ENCODE measurements around the gene SPTBN1.

SPTBN1 gene

DNA sequence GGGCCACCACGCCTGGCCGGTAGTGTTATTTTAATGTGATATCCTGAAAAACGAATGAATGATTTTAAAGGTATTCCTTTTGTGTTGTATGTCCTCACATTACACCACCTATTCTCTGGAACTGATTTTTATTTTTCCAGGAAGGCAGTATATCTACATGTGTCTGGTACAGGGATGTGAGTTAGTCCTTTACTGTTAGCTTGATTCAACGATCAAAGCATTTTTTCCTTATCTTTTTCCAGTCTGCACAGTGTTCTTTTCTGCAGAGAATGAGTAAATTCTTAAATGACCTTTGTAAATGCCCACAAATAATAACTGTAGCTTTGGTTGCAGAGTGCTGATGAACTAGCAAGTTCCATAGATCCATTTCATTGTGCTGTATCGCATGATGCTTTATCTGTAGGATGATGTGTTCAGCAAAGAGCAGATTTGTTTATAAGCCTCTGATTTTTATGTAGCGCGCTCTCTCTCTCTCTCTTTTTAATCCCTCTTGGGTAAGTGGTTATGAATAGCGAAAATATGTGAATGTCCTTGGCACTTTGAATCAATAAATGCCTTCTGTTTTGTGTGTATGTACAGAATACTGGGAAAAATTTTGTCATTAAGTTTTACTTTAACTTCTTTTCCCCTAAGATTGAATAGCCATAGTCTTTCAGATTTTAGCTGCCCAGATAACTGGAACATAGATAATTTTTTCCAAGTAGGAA is 184.9 kb downstream of the SPTBN1 start:
- no peaks in the 10 kb centered on the region for H3K9me3 Mint-ChIP-seq
- no peak overlapping the region for H3K4me3 Mint-ChIP-seq
- H3K27ac Mint-ChIP-seq = no peak overlapping the region
- peaks cover 69% of the 10 kb centered on the region for H3K36me3 Mint-ChIP-seq (ENCODE audit: low read depth)
- no peaks in the 10 kb centered on the region for H3K27me3 Mint-ChIP-seq (ENCODE audit: low read depth)
- H3K4me1 Mint-ChIP-seq (ENCODE audit: low read depth) = peaks cover 21% of the 10 kb centered on the region

- Mint-ChIP-seq H3K4me3 (no peak overlapping the region), H3K27me3 (ENCODE audit: low read depth) (no peaks in the 10 kb centered on the region), H3K9me3 (no peaks in the 10 kb centered on the region), H3K27ac (peak overlapping the region; percentile 31), H3K36me3 (ENCODE audit: low read depth) (peaks cover 65% of the 10 kb centered on the region), H3K4me1 (ENCODE audit: low read depth) (peaks cover 18% of the 10 kb centered on the region)
These were observed 185.9 kb downstream of the SPTBN1 start for GRCh38 chr2:54641988-54642387.

DNA sequence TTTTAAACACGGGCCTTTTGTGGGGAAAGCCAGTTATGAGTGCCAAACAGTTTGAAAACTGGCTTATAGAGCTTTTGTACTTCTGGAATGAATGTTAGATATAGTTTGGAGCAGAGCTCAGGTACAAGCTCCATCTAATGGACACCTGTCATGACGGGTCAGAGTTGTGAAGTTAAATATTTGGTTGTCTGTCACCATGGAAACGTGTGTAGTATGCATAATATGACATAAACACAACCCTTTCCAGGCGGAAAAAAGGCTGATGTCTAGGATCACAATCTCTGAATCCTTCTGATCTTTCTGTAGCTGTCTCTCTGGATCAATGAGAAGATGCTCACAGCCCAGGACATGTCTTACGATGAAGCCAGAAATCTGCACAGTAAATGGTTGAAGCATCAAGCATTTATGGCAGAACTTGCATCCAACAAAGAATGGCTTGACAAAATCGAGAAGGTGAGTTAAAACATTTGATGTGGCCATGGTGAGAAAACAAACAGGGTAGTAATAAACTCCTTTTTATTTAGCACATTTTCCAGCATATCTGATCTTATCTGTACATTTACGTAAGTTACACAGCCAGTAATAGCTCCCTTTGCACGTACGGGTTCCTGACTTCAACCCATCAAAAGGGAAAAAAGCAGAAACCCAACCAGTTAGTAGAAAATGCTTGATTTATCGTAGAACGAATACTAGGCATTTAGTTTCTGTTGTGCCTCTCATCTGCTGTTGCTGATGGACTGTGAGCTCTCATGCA is 186.7 kb downstream of the SPTBN1 start:
- H3K27ac Mint-ChIP-seq = peak overlapping the region; percentile 57

DNA sequence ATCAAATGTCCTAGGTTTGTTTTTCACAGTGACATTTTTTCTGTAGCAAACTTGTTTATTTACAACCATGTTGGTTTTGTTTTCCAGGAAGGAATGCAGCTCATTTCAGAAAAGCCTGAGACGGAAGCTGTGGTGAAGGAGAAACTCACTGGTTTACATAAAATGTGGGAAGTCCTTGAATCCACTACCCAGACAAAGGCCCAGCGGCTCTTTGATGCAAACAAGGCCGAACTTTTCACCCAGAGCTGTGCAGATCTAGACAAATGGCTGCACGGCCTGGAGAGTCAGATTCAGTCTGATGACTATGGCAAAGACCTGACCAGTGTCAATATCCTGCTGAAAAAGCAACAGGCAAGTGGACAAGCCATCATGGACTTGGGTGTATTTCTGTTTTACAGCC is 188.1 kb downstream of the SPTBN1 start:
- Mint-ChIP-seq H3K27me3 (ENCODE audit: low read depth) (no peaks in the 10 kb centered on the region), H3K9me3 (no peaks in the 10 kb centered on the region), H3K4me3 (no peak overlapping the region), H3K27ac (no peak overlapping the region), H3K4me1 (ENCODE audit: low read depth) (peaks cover 15% of the 10 kb centered on the region), H3K36me3 (ENCODE audit: low read depth) (peaks cover 67% of the 10 kb centered on the region)

More for the DNA sequence above, 186.7 kb downstream of the SPTBN1 start:
- Mint-ChIP-seq H3K36me3 (ENCODE audit: low read depth) (peaks cover 68% of the 10 kb centered on the region), H3K9me3 (no peaks in the 10 kb centered on the region), H3K4me1 (ENCODE audit: low read depth) (peaks cover 19% of the 10 kb centered on the region), H3K4me3 (no peak overlapping the region), H3K27me3 (ENCODE audit: low read depth) (no peaks in the 10 kb centered on the region)

DNA sequence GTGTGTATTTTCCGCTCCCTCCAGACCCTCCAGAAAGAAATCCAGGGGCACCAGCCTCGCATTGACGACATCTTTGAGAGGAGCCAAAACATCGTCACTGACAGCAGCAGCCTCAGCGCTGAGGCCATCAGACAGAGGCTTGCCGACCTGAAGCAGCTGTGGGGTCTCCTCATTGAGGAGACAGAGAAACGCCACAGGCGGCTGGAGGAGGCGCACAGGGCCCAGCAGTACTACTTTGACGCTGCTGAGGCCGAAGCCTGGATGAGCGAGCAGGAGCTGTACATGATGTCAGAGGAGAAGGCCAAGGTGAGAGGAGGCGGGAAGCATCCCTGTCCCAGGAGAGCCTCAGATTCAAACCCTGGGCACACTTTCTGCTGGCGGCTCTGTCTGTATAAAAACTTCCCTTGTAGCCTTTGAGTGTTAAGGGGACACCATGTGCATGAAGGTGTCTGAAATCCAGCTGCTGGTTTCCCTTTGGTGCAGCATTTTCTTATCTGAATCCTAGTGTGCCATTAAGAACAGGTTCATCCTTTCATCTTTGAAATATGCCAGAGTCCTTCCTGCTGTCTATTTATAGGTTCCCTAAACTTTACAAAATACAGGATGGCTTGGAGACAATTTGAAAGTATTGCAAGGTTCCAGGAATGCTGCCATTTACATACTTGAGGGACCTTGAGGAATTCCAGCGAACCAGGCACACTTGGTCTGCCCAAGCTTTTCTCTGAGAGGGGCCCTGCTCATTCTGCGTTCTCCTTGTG is 190.2 kb downstream of the SPTBN1 start:
- Mint-ChIP-seq H3K4me1 (ENCODE audit: low read depth) (peaks cover 7% of the 10 kb centered on the region), H3K9me3 (no peaks in the 10 kb centered on the region), H3K27ac (no peak overlapping the region), H3K36me3 (ENCODE audit: low read depth) (peaks cover 77% of the 10 kb centered on the region), H3K4me3 (no peak overlapping the region), H3K27me3 (ENCODE audit: low read depth) (no peaks in the 10 kb centered on the region)

- H3K27me3 Mint-ChIP-seq (ENCODE audit: low read depth) = no peaks in the 10 kb centered on the region
- H3K4me3 Mint-ChIP-seq = no peak overlapping the region
- H3K27ac Mint-ChIP-seq = no peak overlapping the region
- peaks cover 77% of the 10 kb centered on the region for H3K36me3 Mint-ChIP-seq (ENCODE audit: low read depth)
- H3K4me1 Mint-ChIP-seq (ENCODE audit: low read depth) = peaks cover 8% of the 10 kb centered on the region
- no peaks in the 10 kb centered on the region for H3K9me3 Mint-ChIP-seq
These were observed 192.1 kb downstream of the SPTBN1 start for GRCh38 chr2:54648256-54648655.

- Mint-ChIP-seq H3K4me1 (ENCODE audit: low read depth) (peaks cover 8% of the 10 kb centered on the region), H3K27ac (no peak overlapping the region), H3K27me3 (ENCODE audit: low read depth) (no peaks in the 10 kb centered on the region), H3K9me3 (no peaks in the 10 kb centered on the region), H3K4me3 (no peak overlapping the region), H3K36me3 (ENCODE audit: low read depth) (peaks cover 77% of the 10 kb centered on the region)
These were observed 193.1 kb downstream of the SPTBN1 start for GRCh38 chr2:54649191-54649590.

GRCh38 chr2:54649633-54650032 is 193.5 kb downstream of the SPTBN1 start:
- Mint-ChIP-seq H3K4me1 (ENCODE audit: low read depth) (peaks cover 8% of the 10 kb centered on the region), H3K9me3 (no peaks in the 10 kb centered on the region), H3K27ac (no peak overlapping the region), H3K36me3 (ENCODE audit: low read depth) (peaks cover 74% of the 10 kb centered on the region), H3K4me3 (no peak overlapping the region), H3K27me3 (ENCODE audit: low read depth) (no peaks in the 10 kb centered on the region)

GRCh38 chr2:54650612-54651011 is 194.5 kb downstream of the SPTBN1 start:
- Mint-ChIP-seq H3K27me3 (ENCODE audit: low read depth) (no peaks in the 10 kb centered on the region), H3K36me3 (ENCODE audit: low read depth) (peaks cover 74% of the 10 kb centered on the region), H3K4me3 (no peak overlapping the region), H3K27ac (no peak overlapping the region), H3K4me1 (ENCODE audit: low read depth) (peaks cover 8% of the 10 kb centered on the region), H3K9me3 (no peaks in the 10 kb centered on the region)

- Mint-ChIP-seq H3K9me3 (no peaks in the 10 kb centered on the region), H3K27me3 (ENCODE audit: low read depth) (no peaks in the 10 kb centered on the region), H3K4me1 (ENCODE audit: low read depth) (peaks cover 11% of the 10 kb centered on the region), H3K27ac (no peak overlapping the region), H3K4me3 (no peak overlapping the region), H3K36me3 (ENCODE audit: low read depth) (peaks cover 78% of the 10 kb centered on the region)
These were observed 195.2 kb downstream of the SPTBN1 start for GRCh38 chr2:54651291-54651690.

DNA sequence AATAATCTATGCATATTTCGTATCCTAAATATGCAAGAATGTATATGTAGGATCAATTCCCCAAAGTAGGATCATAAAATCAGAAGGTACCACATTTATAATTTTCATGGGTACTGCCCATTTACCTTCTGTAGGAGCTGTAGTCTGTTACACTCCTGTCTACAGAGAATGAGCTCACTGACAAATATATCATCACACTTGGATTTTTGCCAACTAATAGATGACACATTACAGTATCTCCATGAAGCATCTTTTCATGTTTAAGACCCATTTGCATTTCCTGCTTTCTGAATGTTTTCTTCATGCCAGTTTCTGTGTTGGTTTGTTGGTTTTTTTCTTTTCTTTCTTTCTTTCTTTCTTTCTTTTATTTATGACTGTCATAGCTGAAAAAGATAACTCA is 196.4 kb downstream of the SPTBN1 start:
- H3K27ac Mint-ChIP-seq = no peak overlapping the region
- H3K4me1 Mint-ChIP-seq (ENCODE audit: low read depth) = peaks cover 16% of the 10 kb centered on the region
- H3K4me3 Mint-ChIP-seq = no peak overlapping the region
- no peaks in the 10 kb centered on the region for H3K9me3 Mint-ChIP-seq
- H3K27me3 Mint-ChIP-seq (ENCODE audit: low read depth) = no peaks in the 10 kb centered on the region
- H3K36me3 Mint-ChIP-seq (ENCODE audit: low read depth) = peaks cover 73% of the 10 kb centered on the region

DNA sequence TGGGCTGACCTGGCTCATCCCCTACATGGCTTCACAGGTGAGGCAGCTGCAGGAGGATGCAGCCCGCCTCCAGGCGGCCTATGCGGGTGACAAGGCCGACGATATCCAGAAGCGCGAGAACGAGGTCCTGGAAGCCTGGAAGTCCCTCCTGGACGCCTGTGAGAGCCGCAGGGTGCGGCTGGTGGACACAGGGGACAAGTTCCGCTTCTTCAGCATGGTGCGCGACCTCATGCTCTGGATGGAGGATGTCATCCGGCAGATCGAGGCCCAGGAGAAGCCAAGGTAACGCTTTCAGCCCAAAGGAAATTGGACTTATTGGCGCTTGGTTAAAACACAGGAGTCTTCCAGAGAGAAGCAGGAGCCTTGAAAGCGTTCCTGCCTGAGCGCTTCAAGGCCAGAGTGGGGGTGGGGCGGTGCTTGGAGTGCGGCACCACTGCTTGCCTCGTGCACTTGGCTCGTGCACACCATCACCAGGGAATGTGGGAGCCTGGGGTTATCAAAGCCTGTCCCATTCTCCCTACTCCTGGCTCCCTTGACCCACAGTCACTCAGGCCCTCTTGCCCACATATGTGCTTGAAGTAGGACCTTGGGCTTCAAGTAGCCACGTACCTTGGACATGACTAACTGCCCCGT is 197.6 kb downstream of the SPTBN1 start:
- Mint-ChIP-seq H3K4me1 (ENCODE audit: low read depth) (peaks cover 25% of the 10 kb centered on the region), H3K4me3 (no peak overlapping the region), H3K27me3 (ENCODE audit: low read depth) (no peaks in the 10 kb centered on the region), H3K36me3 (ENCODE audit: low read depth) (peaks cover 74% of the 10 kb centered on the region), H3K9me3 (no peaks in the 10 kb centered on the region), H3K27ac (no peak overlapping the region)

DNA sequence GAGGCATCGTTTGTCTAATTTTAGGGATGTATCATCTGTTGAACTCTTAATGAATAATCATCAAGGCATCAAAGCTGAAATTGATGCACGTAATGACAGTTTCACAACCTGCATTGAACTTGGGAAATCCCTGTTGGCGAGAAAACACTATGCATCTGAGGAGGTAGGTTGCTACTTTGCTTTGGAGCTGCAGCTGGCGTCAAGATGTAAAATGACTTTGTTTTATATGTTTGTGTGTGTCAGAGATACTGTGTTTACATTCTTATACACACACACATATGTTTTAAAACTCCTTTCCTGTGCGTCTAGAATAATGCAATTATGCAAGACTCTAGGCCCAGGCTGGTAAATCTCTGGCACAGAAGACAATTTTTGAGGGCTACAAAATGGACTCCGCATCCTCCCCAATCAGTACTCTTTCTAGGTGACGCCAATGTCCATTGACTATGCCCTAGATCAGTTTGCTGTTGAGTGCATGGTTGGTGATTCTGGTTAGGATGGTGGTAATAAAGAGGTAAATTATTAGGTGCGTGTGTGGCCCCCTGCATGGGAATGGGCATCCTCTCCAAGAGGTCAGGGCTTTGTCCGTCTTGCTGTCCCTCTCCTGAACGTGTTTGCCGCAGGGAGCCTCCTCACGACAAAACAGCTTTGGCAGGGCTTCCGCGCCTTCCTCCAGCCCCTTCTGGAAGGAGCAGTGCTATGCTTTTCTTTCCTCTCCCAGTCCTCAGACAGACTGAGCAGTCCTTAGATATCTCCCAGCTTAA is 199.1 kb downstream of the SPTBN1 start:
- Mint-ChIP-seq H3K4me1 (ENCODE audit: low read depth) (peaks cover 28% of the 10 kb centered on the region), H3K27ac (no peak overlapping the region), H3K9me3 (no peaks in the 10 kb centered on the region), H3K27me3 (ENCODE audit: low read depth) (no peaks in the 10 kb centered on the region), H3K4me3 (no peak overlapping the region), H3K36me3 (ENCODE audit: low read depth) (peaks cover 76% of the 10 kb centered on the region)

GRCh38 chr2:54656863-54657262 is 200.7 kb downstream of the SPTBN1 start:
- Mint-ChIP-seq H3K27ac (no peak overlapping the region), H3K36me3 (ENCODE audit: low read depth) (peaks cover 78% of the 10 kb centered on the region), H3K4me3 (no peak overlapping the region), H3K27me3 (ENCODE audit: low read depth) (no peaks in the 10 kb centered on the region), H3K9me3 (no peaks in the 10 kb centered on the region), H3K4me1 (ENCODE audit: low read depth) (peaks cover 28% of the 10 kb centered on the region)

Data from T-helper 1 cell treated with Interleukin-12 subunit alpha and Interleukin-12 subunit beta and Interleukin-4 antibody, amounts not matched to agents 30 μg/mL and 1 μg/mL, for 36 hours (primary cell).